ENCODE data around the gene NNT.

NNT gene

GRCh38 chr5:43634621-43635020, 31.6 kb downstream of the NNT start:
- TF ChIP-seq CTCF (IDR thresholded peaks at IDR 0.05) (no peak), ZFX (IDR thresholded peaks at IDR 0.05; ENCODE audit: borderline replicate concordance) (no peak)
- H3K27ac ChIP-seq = no peak overlapping the region

GRCh38 chr5:43635374-43635773, 32.4 kb downstream of the NNT start:
- H3K27ac ChIP-seq = no peak overlapping the region
- no peak for TF ChIP-seq CTCF (IDR thresholded peaks at IDR 0.05)

- no peak for TF ChIP-seq CTCF (IDR thresholded peaks at IDR 0.05)
- TF ChIP-seq ZFX (IDR thresholded peaks at IDR 0.05; ENCODE audit: borderline replicate concordance) = no peak
- H3K27ac ChIP-seq = no peak overlapping the region
Observed at GRCh38 chr5:43636076-43636475, 33.1 kb downstream of the NNT start.

GRCh38 chr5:43637416-43637815, 34.4 kb downstream of the NNT start:
- TF ChIP-seq CTCF (IDR thresholded peaks at IDR 0.05) (no peak), ZFX (IDR thresholded peaks at IDR 0.05; ENCODE audit: borderline replicate concordance) (no peak)
- no peak overlapping the region for H3K27ac ChIP-seq

- no peak for TF ChIP-seq CTCF (IDR thresholded peaks at IDR 0.05)
- TF ChIP-seq ZFX (IDR thresholded peaks at IDR 0.05; ENCODE audit: borderline replicate concordance) = no peak
Observed at GRCh38 chr5:43638107-43638506, 35.1 kb downstream of the NNT start.

GRCh38 chr5:43638546-43638945, 35.6 kb downstream of the NNT start:
- no peak for TF ChIP-seq CTCF (IDR thresholded peaks at IDR 0.05)
- no peak for TF ChIP-seq ZFX (IDR thresholded peaks at IDR 0.05; ENCODE audit: borderline replicate concordance)
- no peak overlapping the region for H3K27ac ChIP-seq

More at GRCh38 chr5:43638107-43638506, 35.1 kb downstream of the NNT start:
- no peak overlapping the region for H3K27ac ChIP-seq

GRCh38 chr5:43639566-43639965, 36.6 kb downstream of the NNT start:
- H3K27ac ChIP-seq = no peak overlapping the region
- TF ChIP-seq ZFX (IDR thresholded peaks at IDR 0.05; ENCODE audit: borderline replicate concordance) (no peak), CTCF (IDR thresholded peaks at IDR 0.05) (no peak)

All from 22Rv1 (cell line).